ENCODE results near the gene PDZK1.
"Not testable (repeated sequence)": the region's sequence is repeated elsewhere in the genome, so short reads cannot be mapped to it uniquely, and the experiment has no call there.

Gene PDZK1

DNA sequence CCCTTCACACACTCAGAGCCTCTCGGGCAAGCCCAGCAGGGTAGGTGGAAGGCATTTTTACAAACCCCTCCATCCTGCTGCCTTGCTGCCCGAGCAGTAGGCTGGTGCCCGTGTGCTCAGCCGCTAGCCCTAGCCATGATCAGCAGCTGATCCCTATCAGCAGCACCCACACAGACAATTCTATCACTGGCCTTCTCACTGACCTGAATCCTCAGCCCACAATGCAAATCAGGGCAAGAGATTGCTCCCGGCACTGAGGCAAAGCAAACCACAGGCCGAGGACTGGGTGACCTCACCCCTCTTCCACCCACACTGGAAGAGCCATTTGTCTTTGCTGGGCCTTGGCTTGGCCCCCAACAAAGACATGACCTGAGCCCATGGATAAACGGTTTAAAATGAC lies 895 bp upstream of the PDZK1 start:
- DNase-seq = peak; percentile 61

DNA sequence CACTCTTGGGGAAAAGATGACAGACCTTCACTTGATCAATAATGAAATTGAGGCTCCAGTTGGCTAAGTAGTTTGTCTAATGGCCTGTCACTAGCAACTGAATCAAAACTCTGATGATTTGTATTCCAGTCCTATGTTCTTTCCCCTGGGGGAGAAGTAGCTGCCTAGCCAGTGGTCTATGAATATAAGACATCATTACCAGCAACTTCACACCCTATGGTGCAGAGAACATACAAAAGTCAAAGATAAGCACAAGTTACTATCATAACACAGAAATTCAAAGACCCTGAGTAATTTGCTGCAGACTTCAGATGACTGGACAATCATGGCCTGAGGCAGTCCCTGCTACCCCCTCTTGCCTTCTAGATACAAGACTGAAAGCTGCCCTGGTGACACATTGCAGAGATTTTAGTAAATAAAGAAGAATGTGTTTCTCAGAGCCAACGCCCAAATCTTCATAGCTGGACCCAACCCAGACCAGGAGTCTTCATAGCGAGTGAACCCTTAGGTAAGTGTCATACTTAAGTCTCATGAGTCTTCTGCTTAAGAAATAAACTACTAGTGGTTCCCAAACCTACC lies 993 bp downstream of the PDZK1 start:
- DNase-seq = no peak

DNA sequence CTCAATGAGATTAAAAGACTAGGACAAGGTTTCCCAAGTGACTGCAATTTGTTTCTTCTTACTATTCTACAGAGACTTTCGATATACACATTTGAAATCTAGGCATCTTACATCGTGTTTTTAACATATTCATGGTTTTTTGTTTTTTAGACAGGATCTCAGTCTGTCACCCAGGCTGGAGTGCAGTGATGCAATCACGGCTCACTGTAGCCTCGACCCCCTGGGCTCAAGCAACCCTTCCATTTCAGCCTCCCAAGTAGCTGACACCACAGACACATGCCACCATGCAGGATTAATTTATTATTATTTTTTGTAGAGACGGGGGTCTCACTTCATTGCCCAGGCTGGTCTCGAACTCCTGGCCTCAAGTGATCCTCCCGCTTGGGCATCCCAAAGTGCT lies 1.5 kb downstream of the PDZK1 start:
- no peak for DNase-seq

DNA sequence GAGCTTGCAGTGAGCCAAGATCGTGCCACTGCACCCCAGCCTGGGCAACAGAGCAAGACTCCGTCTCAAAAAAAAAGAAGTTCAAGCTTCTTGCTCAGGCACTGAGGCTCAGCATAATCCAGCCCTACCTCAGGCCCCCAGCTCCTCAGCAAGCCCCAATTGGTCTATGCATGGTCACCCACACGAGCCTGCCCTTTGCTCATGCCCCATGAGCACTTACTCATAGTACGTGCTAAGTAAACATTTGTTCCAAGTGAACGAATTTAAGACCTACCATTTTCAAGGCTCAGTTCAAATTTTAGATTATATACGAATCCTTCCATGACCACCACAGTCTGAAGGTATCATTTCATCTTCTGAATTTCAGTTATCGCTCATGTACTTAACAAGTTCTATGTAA lies 4.3 kb downstream of the PDZK1 start:
- no peak for DNase-seq

DNA sequence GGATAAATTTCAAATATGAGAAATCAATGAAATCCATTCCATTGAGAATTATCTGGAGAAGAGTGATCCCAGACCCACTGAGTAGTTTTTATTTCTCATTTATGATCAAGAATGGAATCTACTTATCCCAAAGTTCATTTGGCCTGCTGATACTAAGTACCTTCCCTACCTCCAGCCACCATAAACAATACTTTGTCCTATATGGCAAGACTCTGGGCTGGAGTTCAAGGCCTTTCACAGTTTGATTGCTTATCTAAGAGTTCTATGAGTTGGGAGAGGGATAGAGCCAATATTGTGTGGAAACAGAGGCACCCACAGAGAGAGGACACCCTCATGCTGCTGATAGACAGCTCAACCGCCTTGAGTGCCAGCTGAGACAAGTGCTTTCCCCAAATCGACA lies 5.1 kb downstream of the PDZK1 start:
- no peak for DNase-seq

DNA sequence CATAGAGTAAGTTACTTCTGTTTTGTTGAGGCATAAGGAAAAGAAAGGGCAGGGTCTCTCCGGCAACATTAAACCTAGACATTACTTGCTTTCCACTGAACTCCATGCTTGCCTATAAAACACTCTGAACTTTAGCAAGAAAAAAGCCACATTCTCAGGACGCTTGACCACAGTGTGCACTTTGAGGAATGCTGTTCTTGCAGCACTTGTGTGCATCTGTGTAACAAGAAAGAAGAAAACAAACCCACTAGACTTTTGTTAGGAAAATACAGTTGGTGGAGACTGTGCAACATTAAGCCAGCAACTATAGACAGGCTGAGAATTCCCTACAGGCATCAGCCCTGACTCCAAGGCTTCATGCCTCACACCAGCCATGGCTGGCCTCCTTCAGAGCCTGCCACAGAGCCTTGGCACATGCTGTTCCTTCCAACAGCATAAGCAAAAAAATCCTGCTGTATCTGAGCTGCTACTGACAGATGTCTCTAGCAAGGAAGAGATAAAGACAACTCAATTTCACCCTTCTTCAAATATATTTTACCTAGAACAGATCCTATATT lies 5.8 kb downstream of the PDZK1 start:
- DNase-seq = no peak

DNA sequence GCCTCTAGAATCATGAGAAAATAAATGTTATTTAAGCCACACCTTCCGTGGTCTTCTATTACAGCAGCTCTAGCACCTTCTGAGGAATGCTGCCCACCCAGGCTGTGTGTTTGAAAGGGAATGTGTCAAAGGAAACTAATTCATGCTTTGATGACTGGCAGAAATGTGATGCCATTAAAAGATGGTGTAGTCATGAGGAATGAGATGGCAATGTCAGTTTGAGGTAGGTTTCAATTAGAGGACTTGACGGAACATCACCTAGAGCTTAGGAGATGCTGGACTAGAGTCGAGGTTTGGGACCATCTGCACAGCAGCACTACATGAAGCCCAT lies 10.6 kb downstream of the PDZK1 start:
- no peak for DNase-seq

DNA sequence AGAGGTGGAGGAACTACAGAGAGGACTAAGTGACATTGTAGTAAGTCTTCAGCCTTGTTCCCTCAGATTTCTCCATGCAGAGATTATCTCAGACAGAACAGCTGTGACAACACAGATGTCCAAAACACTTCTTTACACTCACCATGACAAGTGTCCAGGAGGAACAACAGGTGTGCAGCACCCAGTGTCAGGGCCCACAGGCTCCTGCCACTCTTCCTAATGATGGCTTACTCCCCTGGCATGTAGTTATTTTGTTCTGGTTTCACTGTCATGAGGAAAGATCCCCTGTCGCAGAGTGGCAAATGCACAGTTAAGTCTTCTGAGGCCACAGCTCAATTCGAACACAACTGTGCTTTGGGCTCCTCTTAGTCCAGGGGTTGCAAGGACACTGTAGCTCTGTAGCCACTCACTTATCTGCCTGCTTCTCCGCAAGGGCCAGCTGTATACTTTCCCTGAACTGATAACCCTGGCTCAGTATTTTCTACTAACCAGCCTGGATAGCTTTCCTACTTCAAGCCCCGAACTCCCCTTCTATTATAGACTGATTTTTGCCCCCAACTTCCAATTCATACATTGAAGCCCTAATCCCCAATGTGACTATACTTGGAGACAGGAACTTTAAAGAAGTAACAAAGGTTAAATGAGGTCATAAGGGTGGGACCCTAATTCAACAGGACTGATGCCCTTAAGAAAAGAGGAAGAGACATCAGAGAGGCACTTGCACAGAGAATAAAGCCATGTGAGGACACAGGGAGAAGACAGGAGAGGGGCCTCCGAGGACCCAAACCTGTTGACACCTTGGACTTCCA lies 11.1 kb downstream of the PDZK1 start:
- no peak for DNase-seq

DNA sequence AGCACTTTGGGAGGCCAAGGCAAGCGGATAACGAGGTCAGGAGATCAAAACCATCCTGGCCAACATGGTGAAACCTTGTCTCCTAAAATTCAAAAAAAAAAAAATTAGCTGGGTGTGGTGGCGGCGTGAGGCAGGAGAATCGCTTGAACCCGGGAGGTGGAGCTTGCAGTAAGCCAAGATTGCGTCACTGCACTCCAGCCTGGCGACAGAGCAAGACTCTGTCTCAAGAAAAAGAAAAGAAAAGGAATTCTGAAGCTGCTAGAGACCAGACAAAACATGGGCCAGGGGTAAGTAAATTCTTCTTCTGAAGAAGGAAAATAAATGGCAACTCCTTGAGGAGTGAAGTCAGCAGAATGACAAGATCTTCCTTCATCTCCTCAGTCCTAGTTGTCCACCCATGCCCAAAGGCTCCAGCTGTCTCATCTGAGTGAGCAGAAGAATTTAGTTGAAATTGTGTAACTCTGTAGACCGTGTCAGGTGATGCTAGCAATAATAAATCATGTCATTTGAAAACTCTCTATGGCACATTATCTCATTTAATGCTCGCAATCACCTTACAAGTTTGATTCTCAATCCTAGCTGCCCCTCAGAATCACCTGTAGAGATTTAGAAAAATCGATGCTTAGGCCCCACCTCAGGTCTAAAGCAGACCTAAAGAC lies 14.3 kb downstream of the PDZK1 start:
- no peak for DNase-seq

DNA sequence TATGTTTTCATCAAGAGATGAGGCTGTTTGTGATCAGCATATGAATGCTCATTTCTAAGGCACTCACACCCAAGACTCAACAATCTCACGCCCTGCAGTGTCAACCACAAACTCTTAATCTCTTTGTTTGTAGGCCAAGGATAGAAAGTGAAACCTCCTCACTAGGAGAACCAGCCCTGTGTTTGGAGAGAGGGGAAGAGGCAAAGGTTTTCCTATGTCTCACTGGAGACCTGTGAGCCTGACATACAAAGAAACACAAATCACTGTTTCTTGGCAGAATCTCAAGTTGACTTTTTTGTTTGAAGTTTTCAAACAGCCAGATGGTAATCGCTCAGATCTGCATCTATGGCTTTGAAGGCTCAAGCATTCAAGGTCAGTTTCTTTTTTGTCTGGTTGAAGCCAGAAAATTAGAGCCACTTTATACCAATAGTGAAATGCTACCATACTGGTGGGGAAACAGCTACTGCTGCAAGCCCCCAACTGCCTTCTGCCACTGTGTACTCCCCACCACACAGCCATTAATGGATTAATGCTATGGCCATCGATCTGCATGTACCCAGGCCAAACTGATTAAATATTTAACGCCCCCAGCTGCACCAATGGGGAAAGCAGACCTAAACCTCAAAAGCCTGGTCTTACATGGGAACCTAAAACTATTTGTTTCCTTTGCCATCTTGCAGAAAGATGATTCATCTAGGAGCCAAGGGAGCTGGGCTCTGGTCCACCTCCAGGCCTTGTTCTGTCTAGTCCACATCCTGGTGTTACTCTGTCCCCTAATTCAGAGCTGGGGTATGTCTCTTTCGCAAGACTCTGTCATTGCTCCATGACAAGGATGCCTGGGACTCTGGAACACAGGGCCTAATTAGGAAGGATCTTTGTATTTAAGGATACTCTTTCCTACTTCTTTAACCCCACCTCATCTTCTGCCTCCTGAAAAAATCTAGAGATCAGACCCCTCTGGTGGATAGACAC lies 16.3 kb downstream of the PDZK1 start:
- DNase-seq = no peak

DNA sequence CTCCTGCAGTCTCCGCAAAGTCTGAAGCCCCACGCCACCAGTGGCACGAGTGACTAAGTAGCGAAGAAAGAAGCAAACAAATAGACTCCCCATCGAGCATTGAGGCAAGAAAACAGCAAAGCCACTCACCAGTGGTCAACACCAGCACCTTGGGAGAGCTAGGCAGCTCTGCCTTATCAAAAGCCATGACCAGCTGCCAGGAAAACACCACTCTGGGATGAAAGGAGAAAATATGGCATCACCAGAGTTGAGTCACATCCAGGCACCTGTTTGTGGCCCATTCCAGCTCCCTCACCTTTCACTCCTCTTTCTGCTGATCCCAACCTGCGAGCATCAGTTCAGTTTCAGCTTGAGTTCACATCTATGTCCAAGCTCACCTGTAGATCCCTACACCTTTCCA lies 17.2 kb downstream of the PDZK1 start:
- no peak for DNase-seq

DNA sequence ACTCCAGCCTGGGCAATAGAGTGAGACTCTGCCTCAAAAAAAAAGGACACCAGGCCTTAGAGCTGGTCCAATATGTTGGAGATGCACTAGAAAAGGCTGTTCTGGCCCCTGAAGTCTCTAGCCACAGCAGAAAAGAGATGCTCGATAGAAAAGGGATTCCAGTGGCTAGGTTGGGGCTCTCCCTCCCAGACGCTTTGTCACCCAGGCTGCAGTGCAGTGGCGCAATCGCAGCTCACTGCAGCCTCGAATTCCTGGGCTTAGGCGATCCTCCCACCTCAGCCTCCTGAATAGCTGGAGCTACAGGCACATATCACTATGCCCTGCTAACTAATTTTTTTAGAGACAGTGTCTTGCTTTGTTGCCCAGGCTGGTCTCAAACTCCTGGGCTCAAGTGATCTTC lies 18.2 kb downstream of the PDZK1 start:
- no peak for DNase-seq

DNA sequence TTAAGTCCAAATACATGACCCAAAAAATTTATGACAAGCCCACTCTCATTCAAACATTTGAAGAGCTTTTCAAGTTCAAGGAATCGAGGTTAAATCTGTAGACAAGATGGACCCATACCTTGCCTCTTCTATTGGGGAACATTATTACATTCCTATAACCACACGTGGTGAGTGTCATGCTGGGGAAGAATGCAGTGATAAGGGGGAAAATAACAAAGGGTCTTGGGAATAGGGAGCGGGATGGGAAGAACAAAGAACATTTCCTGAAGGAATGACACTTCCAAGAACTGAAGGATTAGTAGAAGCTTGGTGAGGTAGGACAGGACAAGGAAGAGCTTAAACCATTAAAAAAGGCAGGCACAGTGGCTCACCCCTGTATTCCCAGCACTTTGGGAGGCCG lies 18.8 kb downstream of the PDZK1 start:
- DNase-seq = no peak

DNA sequence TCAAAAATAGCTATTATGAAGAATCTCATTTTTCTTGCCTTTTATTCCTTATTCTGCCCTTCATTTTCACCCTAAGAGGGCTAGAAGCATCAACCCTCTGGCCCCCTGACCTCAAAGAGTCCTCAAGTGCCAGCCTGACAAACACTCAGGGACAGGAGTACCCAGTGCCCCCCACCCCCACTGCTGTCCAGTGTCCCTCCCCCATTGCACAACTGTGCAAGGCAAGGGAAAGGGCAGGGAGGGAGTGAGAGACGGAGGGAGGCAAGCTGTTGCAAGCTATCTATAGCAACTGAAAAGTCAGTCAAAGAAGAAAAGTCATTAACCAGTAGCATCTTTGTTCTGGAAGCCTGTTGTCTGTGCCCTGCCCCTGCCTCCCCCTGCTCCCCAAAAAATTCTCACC lies 21.1 kb downstream of the PDZK1 start:
- not testable (repeated sequence) for DNase-seq

DNA sequence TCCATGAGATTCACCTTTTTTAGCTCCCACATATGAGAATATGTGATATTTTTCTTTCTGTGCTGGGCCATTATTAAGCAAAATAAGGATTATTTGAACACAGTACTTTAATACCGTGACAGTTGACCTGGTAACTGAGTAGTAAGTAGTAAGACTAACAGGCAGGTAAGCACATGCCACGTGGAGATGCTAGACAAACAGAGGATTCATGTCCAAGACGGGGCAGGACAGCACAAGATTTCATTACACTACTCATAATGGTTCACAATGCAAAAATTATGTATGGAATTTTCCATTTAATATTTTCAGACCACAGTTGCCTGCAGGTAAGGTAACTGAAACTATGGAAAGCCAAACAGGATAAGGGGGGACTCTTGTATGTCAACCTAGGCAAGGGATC lies 22.3 kb downstream of the PDZK1 start:
- DNase-seq = not testable (repeated sequence)

DNA sequence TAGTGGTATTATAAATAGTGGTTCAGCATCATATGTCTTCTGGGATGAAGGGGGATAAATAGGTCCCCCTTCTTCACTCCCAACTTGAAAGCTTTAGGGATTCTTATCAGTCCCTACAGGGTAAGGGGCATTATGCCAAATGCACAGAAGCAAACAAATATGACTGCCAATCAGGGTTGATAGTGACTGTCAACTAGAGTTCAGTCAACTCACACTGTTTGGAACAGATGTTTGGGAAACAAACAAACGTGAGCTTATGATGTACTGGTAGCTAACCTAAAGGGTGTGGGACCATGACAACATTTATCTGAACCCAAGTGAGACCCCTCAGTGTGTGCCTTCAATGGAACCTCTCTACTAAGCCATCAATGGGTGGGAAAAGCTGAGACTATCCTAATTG lies 34.0 kb downstream of the PDZK1 start:
- not testable (repeated sequence) for DNase-seq

DNA sequence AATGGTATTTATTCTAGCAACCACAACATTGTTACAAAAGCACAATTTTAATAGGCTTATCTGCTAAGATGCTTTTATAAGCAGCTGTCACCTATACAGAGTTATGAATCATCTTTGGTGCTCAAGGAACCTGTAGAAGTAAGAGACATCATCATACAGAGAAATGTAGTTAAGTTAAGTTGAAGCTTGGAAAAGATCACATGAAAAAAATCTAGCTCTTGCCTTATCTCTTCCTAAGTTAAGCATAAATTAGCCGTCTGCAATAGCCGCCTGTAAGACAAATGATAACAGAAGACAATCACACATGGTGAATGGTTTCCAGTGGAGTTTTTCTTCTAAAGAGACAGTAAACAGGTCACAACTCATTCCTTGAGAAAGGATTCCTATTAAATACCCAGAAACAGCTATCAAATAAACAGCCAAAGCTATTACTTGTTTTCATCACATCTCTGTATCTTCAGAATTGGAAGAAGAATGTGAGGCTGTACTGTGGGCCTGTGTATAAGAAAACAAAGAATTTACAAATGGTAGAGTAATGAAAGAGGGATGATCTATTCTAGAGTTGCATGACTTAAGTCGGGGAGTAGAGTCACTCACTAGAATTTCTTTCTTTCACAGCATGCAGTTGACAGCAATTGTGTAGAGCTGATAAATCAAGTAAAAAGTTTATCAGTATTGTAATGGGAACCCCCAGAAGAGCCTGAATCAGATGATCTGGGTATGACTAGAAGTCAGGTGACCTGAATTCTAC lies 36.0 kb downstream of the PDZK1 start:
- DNase-seq = not testable (repeated sequence)

DNA sequence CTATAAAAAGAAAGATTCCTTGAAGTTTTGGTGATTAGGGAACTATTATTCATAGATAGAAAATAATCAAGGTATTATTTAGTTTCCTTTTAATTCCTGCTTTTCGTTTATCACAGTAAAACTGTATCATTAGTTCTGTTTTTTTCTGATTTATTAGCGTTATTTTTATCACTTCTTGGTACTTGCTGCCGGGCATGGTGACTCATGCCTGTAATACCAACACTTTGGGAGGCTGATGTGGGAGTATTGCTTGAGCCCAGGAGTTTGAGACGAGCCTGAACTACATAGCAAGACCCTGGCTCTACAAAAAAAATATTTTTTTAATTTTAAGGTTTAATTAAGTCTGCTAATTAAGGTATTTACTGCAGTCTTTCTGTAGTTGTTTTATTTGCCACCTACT lies 42.2 kb downstream of the PDZK1 start:
- not testable (repeated sequence) for DNase-seq

DNA sequence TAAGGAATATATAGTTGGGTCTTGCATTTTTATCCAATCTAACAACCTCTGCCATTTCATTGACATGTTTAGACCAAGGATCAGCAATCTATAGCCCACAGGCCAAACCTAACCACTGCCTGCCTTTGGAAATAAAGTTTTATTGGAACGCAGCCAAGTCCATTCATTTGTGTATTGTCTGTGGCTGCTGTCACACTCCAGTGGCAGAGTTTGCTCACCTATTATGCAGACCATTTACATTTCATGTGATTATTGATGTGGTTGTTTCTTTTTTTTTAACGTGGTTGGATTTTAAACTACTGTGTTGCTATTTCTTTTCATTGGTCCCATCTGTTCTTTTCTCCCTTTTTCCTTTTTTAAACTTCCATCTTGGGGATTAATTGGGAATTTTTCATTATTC lies 44.7 kb downstream of the PDZK1 start:
- DNase-seq = peak; percentile 78

DNA sequence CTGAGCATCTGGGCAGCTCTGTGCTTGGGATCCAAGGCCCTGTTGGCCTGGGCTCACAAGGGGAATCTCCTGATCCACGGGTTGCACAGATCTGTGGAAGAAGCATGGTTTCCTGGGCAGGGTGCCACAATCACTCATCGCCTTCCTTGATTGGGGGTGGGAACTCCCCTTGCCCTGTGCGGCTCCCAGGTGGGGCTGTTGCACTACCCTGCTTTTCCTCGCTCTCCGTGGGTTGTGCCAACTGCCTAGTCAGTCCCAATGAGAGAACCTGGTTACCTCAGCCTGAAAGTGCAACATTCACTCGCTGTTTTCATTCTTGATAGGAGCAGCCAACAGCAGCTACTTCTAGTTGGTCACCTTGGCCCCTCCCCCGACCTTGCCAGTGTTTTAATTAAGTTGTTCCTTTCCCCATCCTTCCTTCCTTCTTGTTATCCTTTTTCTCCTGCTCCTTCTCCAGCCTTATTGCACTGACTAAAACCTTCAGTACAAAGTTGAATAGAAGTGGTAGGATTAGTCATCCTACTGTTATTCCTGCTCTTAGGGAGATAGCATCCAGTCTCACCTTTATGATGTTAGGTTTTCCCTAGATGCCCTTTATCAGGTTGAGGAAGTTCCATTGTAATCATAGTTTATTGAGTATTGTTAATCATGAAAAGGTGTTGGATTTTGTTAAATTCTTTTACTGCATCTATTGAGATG lies 50.8 kb downstream of the PDZK1 start:
- DNase-seq = not testable (repeated sequence)

DNA sequence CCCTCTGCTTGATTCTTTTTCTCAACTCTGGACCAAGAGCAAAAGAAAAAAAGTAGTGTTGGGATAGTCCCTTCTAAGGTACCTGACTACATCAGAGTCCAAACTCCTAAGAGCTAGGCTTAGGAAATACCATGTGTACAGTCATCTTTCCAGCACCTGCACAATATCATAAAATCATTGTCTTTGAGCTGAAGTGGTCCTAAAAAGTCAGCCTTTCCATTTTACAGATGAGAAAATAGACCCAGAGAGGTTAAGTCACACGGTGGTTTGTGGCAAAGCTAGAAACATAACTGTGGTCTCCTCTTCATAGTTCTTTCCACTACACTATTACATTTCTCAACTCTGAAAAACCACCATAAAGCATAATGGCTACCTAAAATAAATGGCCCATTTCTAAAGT lies 63.2 kb downstream of the PDZK1 start:
- DNase-seq = not testable (repeated sequence)
